Measurements from ENCODE around the gene ZFHX3.
A peak's percentile ranks its signal among the peaks of the same experiment; 100 is the strongest.

Gene ZFHX3

GRCh38 chr16:73064212-73064993, 16.5 kb upstream of the ZFHX3 start:
- no peak for TF ChIP-seq CTCF (IDR thresholded peaks at IDR 0.05)
- intact Hi-C loops (cut with DNase I; ENCODE audit: low total_unique reads) = loop anchor here (10.0 kb wide), 1 partner anchor 280 kb away; no protein-coding TSS in a partner anchor
- H3K27ac ChIP-seq = peak overlapping the region; percentile 99
- DNase-seq = peak in 1 of 2 donors; percentile 78
- peak overlapping the region; percentile 84 to 88 for H3K4me3 ChIP-seq
- peaks cover 6 to 62% (median 45%) of the 10 kb centered on the region in 4 donors for H3K4me1 ChIP-seq
- no peaks in the 10 kb centered on the region for H3K27me3 ChIP-seq
- H3K36me3 ChIP-seq = no peaks in the 10 kb centered on the region
- H3K9me3 ChIP-seq = no peaks in the 10 kb centered on the region

GRCh38 chr16:73063854-73064211, 15.9 kb upstream of the ZFHX3 start:
- H3K4me3 ChIP-seq = peak overlapping the region; percentile 84 to 88
- no peak for DNase-seq
- no peak for TF ChIP-seq CTCF (IDR thresholded peaks at IDR 0.05)
- intact Hi-C loops (cut with DNase I; ENCODE audit: low total_unique reads) = loop anchor here (10.0 kb wide), 1 partner anchor 279 kb away; no protein-coding TSS in a partner anchor
- no peaks in the 10 kb centered on the region for H3K27me3 ChIP-seq
- H3K36me3 ChIP-seq = no peaks in the 10 kb centered on the region
- H3K9me3 ChIP-seq = no peaks in the 10 kb centered on the region
- H3K4me1 ChIP-seq = peaks cover 6 to 56% (median 40%) of the 10 kb centered on the region in 4 donors
- H3K27ac ChIP-seq = peak overlapping the region; percentile 99

- peak overlapping the region; percentile 99 for H3K27ac ChIP-seq
- H3K36me3 ChIP-seq = no peaks in the 10 kb centered on the region
- peaks cover 6 to 48% (median 36%) of the 10 kb centered on the region in 4 donors for H3K4me1 ChIP-seq
- no peaks in the 10 kb centered on the region for H3K9me3 ChIP-seq
- intact Hi-C loops (cut with DNase I; ENCODE audit: low total_unique reads) = loop anchor here (10.0 kb wide), 1 partner anchor 278 kb away; no protein-coding TSS in a partner anchor
- TF ChIP-seq CTCF (IDR thresholded peaks at IDR 0.05) = no peak
- H3K4me3 ChIP-seq = peak overlapping the region; percentile 84 to 88
- DNase-seq = peak in 1 of 2 donors; percentile 70
- H3K27me3 ChIP-seq = no peaks in the 10 kb centered on the region
Observed at GRCh38 chr16:73062743-73063733, 15.1 kb upstream of the ZFHX3 start.

GRCh38 chr16:73062001-73062616, 14.2 kb upstream of the ZFHX3 start:
- peaks cover 0 to 39% (median 27%) of the 10 kb centered on the region in 4 donors for H3K4me1 ChIP-seq
- H3K9me3 ChIP-seq = no peaks in the 10 kb centered on the region
- intact Hi-C loops (cut with DNase I; ENCODE audit: low total_unique reads) = loop anchor here (10.0 kb wide), 1 partner anchor 277 kb away; no protein-coding TSS in a partner anchor
- H3K4me3 ChIP-seq = peak overlapping the region; percentile 84 to 88
- DNase-seq = no peak
- TF ChIP-seq CTCF (IDR thresholded peaks at IDR 0.05) = no peak
- H3K27me3 ChIP-seq = no peaks in the 10 kb centered on the region
- H3K36me3 ChIP-seq = no peaks in the 10 kb centered on the region
- H3K27ac ChIP-seq = peak overlapping the region; percentile 99

GRCh38 chr16:73060892-73061490, 13.1 kb upstream of the ZFHX3 start:
- Histone ChIP-seq H3K27ac (peak overlapping the region; percentile 99), H3K9me3 (no peaks in the 10 kb centered on the region), H3K4me3 (peak overlapping the region; percentile 84 to 88), H3K36me3 (no peaks in the 10 kb centered on the region), H3K4me1 (peaks cover 0 to 27% (median 16%) of the 10 kb centered on the region in 4 donors), H3K27me3 (no peaks in the 10 kb centered on the region)
- no peak for DNase-seq
- intact Hi-C loops (cut with DNase I; ENCODE audit: low total_unique reads) = loop anchor here (10.0 kb wide), 1 partner anchor 276 kb away; no protein-coding TSS in a partner anchor
- TF ChIP-seq CTCF (IDR thresholded peaks at IDR 0.05) = no peak
